ENCODE data around the gene NINJ2.

GRCh38 chr12:642633-643474 lies 20.4 kb downstream of the NINJ2 start:
- peak in 5 of 6 experiments; percentile 24 to 51 (median 28) for TF ChIP-seq CTCF (IDR thresholded peaks at IDR 0.05)
- peak in 1 of 2 donors; percentile 56 for TF ChIP-seq POLR2A (IDR thresholded peaks at IDR 0.05)
